Peyer's patch (tissue), 4 donors: Measurements from ENCODE around the gene UCP2.

Experiments
- CTCF ChIP-seq, 6 experiments: fragments of 450-650 bp in 4 of 6; fragments of 200-600 bp in 2 of 6; sonication (generic) in 1 of 6; IDR thresholded peaks; one replicate each; pipeline ENCODE4 v1.5.1; 2017 to 2019; ENCODE audit warnings: antibody characterized with exemption in 6 of 6, mild to moderate bottlenecking in 3 of 6, moderate library complexity in 1 of 6
- POLR2A ChIP-seq, 2 donors: fragments of 450-650 bp; IDR thresholded peaks; one replicate each; pipeline ENCODE4 v1.5.1; 2017; ENCODE audit warnings: antibody characterized with exemption in 2 of 2, mild to moderate bottlenecking in 2 of 2, moderate library complexity in 2 of 2

GRCh38 chr11:74018331-74019005, 35.8 kb upstream of the UCP2 start:
- TF ChIP-seq POLR2A (IDR thresholded peaks at IDR 0.05) (no peak), CTCF (IDR thresholded peaks at IDR 0.05) (no peak)
